Measurements from ENCODE around the gene PBX1. TPM values are rescaled to one million over a fixed set of nuclear protein-coding genes. Genes with fewer than 3 reads are reported as not detected.

The PBX1 gene
- total RNA-seq, 4 donors from 2014 or later, result 89.6 to 138 (median 112) TPM

- DNase-seq (ENCODE audit: extremely low spot score), result no peak
- Histone ChIP-seq H3K27me3 (no peaks in the 10 kb centered on the region), H3K9me3 (no peaks in the 10 kb centered on the region), H3K36me3 (no peaks in the 10 kb centered on the region), H3K4me3 (no peak overlapping the region), H3K4me1 (peaks cover 17 to 51% (median 46%) of the 10 kb centered on the region in 4 donors), H3K27ac (replicated peaks in 1 of 4) (peak overlapping the region in 1 of 4 donors; percentile 35)
- intact Hi-C loops (cut with DNase I), result no loop called here
- 48% methylated on average over 2 of the region's 2 CpGs for WGBS
- TF ChIP-seq CTCF (IDR thresholded peaks at IDR 0.05), result no peak
- TF ChIP-seq POLR2AphosphoS5 (IDR thresholded peaks at IDR 0.05), result no peak
- no peak for TF ChIP-seq EP300 (IDR thresholded peaks at IDR 0.05)
- no peak for TF ChIP-seq POLR2A (IDR thresholded peaks at IDR 0.05; ENCODE audit: low read depth)
Measured at GRCh38 chr1:164743976-164744375, 185.0 kb downstream of the PBX1 start.

DNA sequence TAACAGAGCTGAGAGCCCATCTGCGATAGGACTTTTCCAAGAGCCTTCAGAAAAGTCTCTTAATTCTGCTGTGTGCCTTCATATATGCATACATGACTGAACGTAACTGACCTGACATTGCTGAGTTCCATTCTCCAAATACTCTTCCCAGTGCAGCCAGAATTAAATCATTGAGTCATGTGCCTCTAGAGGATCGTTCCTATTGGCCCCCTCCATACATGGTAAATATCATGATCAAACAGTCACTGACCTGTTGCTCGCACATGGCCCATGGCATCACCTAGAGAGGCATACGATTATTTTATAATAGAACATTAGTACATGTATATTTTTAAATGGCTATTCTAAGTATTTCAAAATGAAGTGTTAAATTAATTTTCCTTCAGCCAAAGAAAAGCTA is 186.8 kb downstream of the PBX1 start:
- intact Hi-C loops (cut with DNase I), result loop anchor here (2.0 kb wide), 1 partner anchor 19 kb away; no protein-coding TSS in a partner anchor
- TF ChIP-seq CTCF (IDR thresholded peaks at IDR 0.05) (no peak), POLR2AphosphoS5 (IDR thresholded peaks at IDR 0.05) (no peak), EP300 (IDR thresholded peaks at IDR 0.05) (no peak), POLR2A (IDR thresholded peaks at IDR 0.05; ENCODE audit: low read depth) (no peak)
- no peak for DNase-seq (ENCODE audit: extremely low spot score)
- no peaks in the 10 kb centered on the region for H3K9me3 ChIP-seq
- H3K4me1 ChIP-seq, result peaks cover 29 to 68% (median 64%) of the 10 kb centered on the region in 4 donors
- H3K27me3 ChIP-seq, result no peaks in the 10 kb centered on the region
- H3K4me3 ChIP-seq, result no peak overlapping the region
- no peaks in the 10 kb centered on the region for H3K36me3 ChIP-seq
- WGBS, result 97% methylated on average over 5 of the region's 5 CpGs
- peak overlapping the region in 1 of 4 donors; percentile 25 for H3K27ac ChIP-seq (replicated peaks in 1 of 4)

- H3K27ac ChIP-seq (replicated peaks in 1 of 4), result peak overlapping the region; percentile 75 to 89 (median 84)
- intact Hi-C loops (cut with DNase I), result loop anchor here (2.0 kb wide), 1 partner anchor 20 kb away; no protein-coding TSS in a partner anchor
- H3K4me1 ChIP-seq, result peaks cover 38 to 77% (median 70%) of the 10 kb centered on the region in 4 donors
- no peak for DNase-seq (ENCODE audit: extremely low spot score)
- no peaks in the 10 kb centered on the region for H3K36me3 ChIP-seq
- TF ChIP-seq POLR2AphosphoS5 (IDR thresholded peaks at IDR 0.05), result no peak
- TF ChIP-seq POLR2A (IDR thresholded peaks at IDR 0.05; ENCODE audit: low read depth), result no peak
- no peak for TF ChIP-seq CTCF (IDR thresholded peaks at IDR 0.05)
- no peak for TF ChIP-seq EP300 (IDR thresholded peaks at IDR 0.05)
- no peaks in the 10 kb centered on the region for H3K27me3 ChIP-seq
- 80% methylated on average over 5 of the region's 5 CpGs for WGBS
- H3K9me3 ChIP-seq, result no peaks in the 10 kb centered on the region
- no peak overlapping the region for H3K4me3 ChIP-seq
Measured at GRCh38 chr1:164746632-164747031, 187.6 kb downstream of the PBX1 start.

DNA sequence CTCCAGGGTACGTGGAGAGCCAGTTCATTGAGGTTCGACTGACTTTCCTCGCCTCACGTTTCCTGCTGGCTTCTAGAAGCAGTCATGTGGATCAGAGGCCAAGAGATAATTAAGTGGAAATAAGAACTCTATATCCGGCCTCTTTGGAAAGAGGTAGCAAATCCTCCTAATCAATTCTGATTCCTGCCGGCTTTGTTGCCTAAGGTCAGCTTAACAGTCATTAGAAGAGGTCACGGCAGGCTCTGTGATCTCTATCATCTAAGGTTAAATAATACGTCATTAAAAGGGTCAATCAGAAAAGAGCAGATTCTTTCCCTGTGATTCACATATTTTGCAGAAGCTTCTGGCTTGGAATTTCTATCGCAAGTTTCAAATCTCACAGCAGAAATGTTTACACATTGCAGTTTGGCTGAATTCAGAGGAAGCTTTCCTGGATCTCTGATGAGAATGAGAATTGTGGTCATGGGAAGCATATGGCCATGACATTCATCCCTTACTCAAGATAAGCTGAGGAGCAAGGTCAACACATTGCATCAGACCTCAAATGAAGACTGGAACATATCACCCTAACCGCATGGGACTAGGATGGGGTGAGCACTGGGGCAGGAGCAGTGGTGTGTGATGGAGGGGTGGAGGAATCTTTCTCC is 189.4 kb downstream of the PBX1 start:
- WGBS, result 25% methylated on average over 10 of the region's 10 CpGs
- no peak for DNase-seq (ENCODE audit: extremely low spot score)
- no peaks in the 10 kb centered on the region for H3K36me3 ChIP-seq
- H3K9me3 ChIP-seq, result no peaks in the 10 kb centered on the region
- H3K27ac ChIP-seq (replicated peaks in 1 of 4), result peak overlapping the region; percentile 75 to 89 (median 84)
- H3K27me3 ChIP-seq, result no peaks in the 10 kb centered on the region
- peaks cover 44 to 82% (median 71%) of the 10 kb centered on the region in 4 donors for H3K4me1 ChIP-seq
- peak overlapping the region in 1 of 4 donors; percentile 15 for H3K4me3 ChIP-seq
- intact Hi-C loops (cut with DNase I), result no loop called here
- TF ChIP-seq CTCF (IDR thresholded peaks at IDR 0.05) (no peak), EP300 (IDR thresholded peaks at IDR 0.05) (no peak), POLR2AphosphoS5 (IDR thresholded peaks at IDR 0.05) (peak; percentile 70 to 78)
